ENCODE results near the gene TGFB2.

Gene TGFB2

GRCh38 chr1:218402786-218403120 lies 57.6 kb downstream of the TGFB2 start:
- no peak overlapping the region for H3K27ac ChIP-seq (replicated peaks)
- H3K4me3 ChIP-seq (replicated peaks; ENCODE audit: insufficient read depth, low read length): no peak overlapping the region
- no peaks in the 10 kb centered on the region for H3K27me3 ChIP-seq (ENCODE audit: insufficient read depth, poor library complexity, severe bottlenecking)
- TF ChIP-seq REST (IDR thresholded peaks at IDR 0.05; ENCODE audit: insufficient replicate concordance, low read depth) (no peak), SPI1 (IDR thresholded peaks at IDR 0.05; ENCODE audit: borderline replicate concordance, low read depth) (no peak), CTCF (IDR thresholded peaks at IDR 0.05; ENCODE audit: insufficient read depth, low read length) (no peak), POLR2AphosphoS5 (IDR thresholded peaks at IDR 0.05; ENCODE audit: low read depth) (no peak), GABPA (IDR thresholded peaks at IDR 0.05; ENCODE audit: low read depth) (no peak)
- DNase-seq (ENCODE audit: low read depth in 1 of 2, low spot score in 1 of 2): no peak

DNA sequence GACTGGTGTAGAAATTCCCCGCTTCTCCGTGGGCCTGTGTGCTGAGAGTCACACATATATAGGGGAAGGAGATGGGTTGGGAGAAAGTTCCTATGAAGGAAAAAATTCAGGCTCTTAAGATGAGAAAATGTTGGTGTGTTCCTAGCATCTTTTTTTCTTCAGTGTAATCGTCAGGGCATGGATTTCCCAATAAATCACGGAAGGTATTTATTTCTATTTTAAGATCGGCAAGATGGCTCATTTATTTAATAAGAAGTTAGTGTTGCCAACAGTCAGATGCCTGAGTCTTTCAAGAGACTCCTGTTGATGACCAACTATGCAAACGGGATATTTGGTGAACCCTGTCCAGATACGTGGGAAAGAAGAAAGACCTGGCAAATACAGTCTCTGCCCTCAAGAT lies 58.2 kb downstream of the TGFB2 start:
- TF ChIP-seq POLR2AphosphoS5 (IDR thresholded peaks at IDR 0.05; ENCODE audit: low read depth) (no peak), CTCF (IDR thresholded peaks at IDR 0.05; ENCODE audit: insufficient read depth, low read length) (no peak), SPI1 (IDR thresholded peaks at IDR 0.05; ENCODE audit: borderline replicate concordance, low read depth) (no peak)
- H3K27me3 ChIP-seq (ENCODE audit: insufficient read depth, poor library complexity, severe bottlenecking): no peaks in the 10 kb centered on the region
- no peak overlapping the region for H3K27ac ChIP-seq (replicated peaks)
- DNase-seq (ENCODE audit: low read depth in 1 of 2, low spot score in 1 of 2): no peak
- no peak overlapping the region for H3K4me3 ChIP-seq (replicated peaks; ENCODE audit: insufficient read depth, low read length)

DNA sequence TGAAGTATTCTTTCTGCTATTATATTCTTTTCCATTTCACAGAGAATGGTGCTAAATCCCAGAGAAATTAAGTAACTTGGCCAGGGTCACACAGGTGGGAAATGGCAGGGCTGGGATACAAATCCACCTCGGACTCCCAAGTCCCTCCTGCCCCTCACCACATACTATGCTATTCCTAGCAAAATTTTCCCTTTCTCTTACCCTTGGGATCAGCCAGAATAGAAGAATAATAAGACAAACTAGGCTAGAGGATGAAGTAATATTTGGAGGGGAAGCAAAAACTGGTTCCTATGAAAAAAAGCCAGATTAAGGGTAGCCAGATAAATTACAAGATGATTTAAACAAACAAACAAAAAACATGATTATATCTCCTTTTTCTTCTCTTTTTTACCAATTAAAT lies 62.5 kb downstream of the TGFB2 start:
- Histone ChIP-seq H3K27me3 (ENCODE audit: insufficient read depth, poor library complexity, severe bottlenecking) (no peaks in the 10 kb centered on the region), H3K4me3 (replicated peaks; ENCODE audit: insufficient read depth, low read length) (no peak overlapping the region), H3K27ac (replicated peaks) (no peak overlapping the region)
- TF ChIP-seq REST (IDR thresholded peaks at IDR 0.05; ENCODE audit: insufficient replicate concordance, low read depth) (no peak), GABPA (IDR thresholded peaks at IDR 0.05; ENCODE audit: low read depth) (no peak), SPI1 (IDR thresholded peaks at IDR 0.05; ENCODE audit: borderline replicate concordance, low read depth) (no peak), POLR2AphosphoS5 (IDR thresholded peaks at IDR 0.05; ENCODE audit: low read depth) (no peak), CTCF (IDR thresholded peaks at IDR 0.05; ENCODE audit: insufficient read depth, low read length) (no peak)
- no peak for DNase-seq (ENCODE audit: low read depth in 1 of 2, low spot score in 1 of 2)

GRCh38 chr1:218408135-218408534 lies 63.0 kb downstream of the TGFB2 start:
- no peak overlapping the region for H3K4me3 ChIP-seq (replicated peaks; ENCODE audit: insufficient read depth, low read length)
- no peak for DNase-seq (ENCODE audit: low read depth in 1 of 2, low spot score in 1 of 2)
- TF ChIP-seq SPI1 (IDR thresholded peaks at IDR 0.05; ENCODE audit: borderline replicate concordance, low read depth) (no peak), POLR2AphosphoS5 (IDR thresholded peaks at IDR 0.05; ENCODE audit: low read depth) (no peak), REST (IDR thresholded peaks at IDR 0.05; ENCODE audit: insufficient replicate concordance, low read depth) (no peak), CTCF (IDR thresholded peaks at IDR 0.05; ENCODE audit: insufficient read depth, low read length) (no peak), GABPA (IDR thresholded peaks at IDR 0.05; ENCODE audit: low read depth) (no peak)
- H3K27me3 ChIP-seq (ENCODE audit: insufficient read depth, poor library complexity, severe bottlenecking): no peaks in the 10 kb centered on the region
- H3K27ac ChIP-seq (replicated peaks): no peak overlapping the region
